ENCODE results near the gene JAML.

Gene JAML

DNA sequence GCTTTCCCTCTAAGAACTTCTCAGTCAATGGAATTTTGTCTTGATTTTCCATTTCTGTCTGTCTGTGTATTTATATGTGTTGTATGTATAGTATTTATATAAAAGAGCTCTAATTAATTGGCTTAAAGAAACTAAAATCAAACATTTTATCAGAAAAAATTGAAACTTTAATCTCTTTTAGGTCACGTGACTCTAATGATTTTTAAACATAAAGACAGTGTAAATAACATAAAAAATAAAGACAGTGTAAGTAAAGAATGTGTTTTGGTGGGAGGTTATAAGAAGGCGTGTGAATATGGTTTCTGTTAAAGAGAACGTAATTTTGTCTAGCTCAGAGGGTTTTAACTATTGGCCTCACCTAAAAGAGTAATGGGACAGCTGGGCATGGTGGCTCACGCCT is 2.4 kb downstream of the JAML start:
- DNase-seq (ENCODE audit: extremely low spot score) = no peak
- CTCF ChIA-PET = interaction anchor here (1.2 kb wide), 1 partner anchor 24 kb away, joined by 3 read pairs; no protein-coding TSS in a partner anchor
- TF ChIP-seq, protein P1, sequence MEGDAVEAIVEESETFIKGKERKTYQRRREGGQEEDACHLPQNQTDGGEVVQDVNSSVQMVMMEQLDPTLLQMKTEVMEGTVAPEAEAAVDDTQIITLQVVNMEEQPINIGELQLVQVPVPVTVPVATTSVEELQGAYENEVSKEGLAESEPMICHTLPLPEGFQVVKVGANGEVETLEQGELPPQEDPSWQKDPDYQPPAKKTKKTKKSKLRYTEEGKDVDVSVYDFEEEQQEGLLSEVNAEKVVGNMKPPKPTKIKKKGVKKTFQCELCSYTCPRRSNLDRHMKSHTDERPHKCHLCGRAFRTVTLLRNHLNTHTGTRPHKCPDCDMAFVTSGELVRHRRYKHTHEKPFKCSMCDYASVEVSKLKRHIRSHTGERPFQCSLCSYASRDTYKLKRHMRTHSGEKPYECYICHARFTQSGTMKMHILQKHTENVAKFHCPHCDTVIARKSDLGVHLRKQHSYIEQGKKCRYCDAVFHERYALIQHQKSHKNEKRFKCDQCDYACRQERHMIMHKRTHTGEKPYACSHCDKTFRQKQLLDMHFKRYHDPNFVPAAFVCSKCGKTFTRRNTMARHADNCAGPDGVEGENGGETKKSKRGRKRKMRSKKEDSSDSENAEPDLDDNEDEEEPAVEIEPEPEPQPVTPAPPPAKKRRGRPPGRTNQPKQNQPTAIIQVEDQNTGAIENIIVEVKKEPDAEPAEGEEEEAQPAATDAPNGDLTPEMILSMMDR (IDR thresholded peaks at IDR 0.05; ENCODE audit: control extremely low read depth, extremely low read depth, low read depth, missing control alignments) = no peak
- POLR2A ChIA-PET = no interaction called here

DNA sequence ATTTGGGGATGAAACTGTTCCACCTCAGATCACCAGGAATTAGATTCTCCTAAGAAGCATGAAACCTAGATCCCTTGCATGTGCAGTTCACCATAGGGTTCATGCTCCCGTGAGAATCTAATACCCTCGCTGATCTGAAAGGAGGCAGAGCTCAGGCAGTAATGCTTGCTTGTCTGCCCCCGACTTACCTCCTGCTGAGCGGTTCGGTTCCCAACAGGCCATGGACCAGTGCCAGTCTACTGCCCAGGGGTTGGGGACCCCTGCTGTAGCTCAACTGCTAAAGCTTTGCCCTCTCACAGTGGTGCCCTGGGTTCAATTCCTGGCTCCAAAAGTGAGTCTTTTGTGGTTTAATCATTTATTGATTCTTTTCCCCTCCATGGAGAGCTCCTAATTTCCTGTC is 3.4 kb downstream of the JAML start:
- ChIA-PET CTCF (interaction anchor here (2.2 kb wide), 1 partner anchor 23 kb away, joined by 9 read pairs; no protein-coding TSS in a partner anchor), POLR2A (no interaction called here)

DNA sequence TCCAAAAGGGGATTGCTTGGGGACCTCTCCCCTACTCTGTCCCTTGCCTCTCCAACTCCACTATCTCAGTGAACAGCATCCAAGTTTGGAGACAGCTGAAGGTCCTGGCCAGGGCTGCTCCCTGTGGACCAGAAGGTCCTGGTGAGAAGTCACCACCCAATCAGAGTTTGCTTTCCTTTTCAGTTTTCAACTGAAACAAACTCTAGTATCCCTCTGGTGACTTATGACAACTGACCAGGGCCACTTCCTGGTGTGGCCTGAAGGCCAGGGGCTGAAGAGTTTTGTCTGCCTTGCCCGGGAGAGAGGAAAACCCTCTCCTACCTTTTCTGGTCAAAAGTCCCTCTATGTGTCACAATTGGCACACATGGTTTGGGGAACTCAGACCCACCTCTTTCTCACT is 5.1 kb downstream of the JAML start:
- ChIA-PET CTCF (interaction anchor here (0.6 to 2.2 kb wide), 2 partner anchors 21 to 22 kb away, joined by 3 to 9 read pairs; no protein-coding TSS in a partner anchor), POLR2A (no interaction called here)

More for the DNA sequence above, 3.4 kb downstream of the JAML start:
- TF ChIP-seq, protein P1 (IDR thresholded peaks at IDR 0.05; ENCODE audit: control extremely low read depth, extremely low read depth, low read depth, missing control alignments) = no peak
- DNase-seq (ENCODE audit: extremely low spot score) = no peak

DNA sequence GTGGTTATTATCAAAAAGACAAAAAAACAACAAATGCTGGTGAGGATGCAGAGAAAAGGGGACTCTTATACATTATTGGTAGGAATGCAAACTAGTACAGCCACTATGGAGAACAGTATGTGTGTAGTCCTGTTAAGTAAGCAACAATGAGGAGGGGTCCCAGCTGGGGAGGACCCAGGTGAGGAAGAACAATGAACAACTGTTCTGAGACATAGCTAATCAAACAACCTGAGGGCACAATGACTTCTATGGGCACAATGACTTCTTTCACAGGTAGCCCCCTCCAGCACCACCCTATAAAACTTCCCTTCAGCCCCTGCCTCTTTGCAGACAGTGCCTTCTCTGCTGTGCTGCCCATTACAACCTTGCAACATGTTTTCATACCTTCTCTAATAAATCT is 5.6 kb downstream of the JAML start:
- CTCF ChIA-PET = interaction anchor here (3.5 kb wide), 1 partner anchor 21 kb away, joined by 23 read pairs; no protein-coding TSS in a partner anchor
- DNase-seq (ENCODE audit: extremely low spot score) = no peak
- TF ChIP-seq, protein P1 (IDR thresholded peaks at IDR 0.05; ENCODE audit: control extremely low read depth, extremely low read depth, low read depth, missing control alignments) = no peak
- POLR2A ChIA-PET = no interaction called here

More for the DNA sequence above, 5.1 kb downstream of the JAML start:
- no peak for DNase-seq (ENCODE audit: extremely low spot score)
- TF ChIP-seq, protein P1 (IDR thresholded peaks at IDR 0.05; ENCODE audit: control extremely low read depth, extremely low read depth, low read depth, missing control alignments) = no peak

DNA sequence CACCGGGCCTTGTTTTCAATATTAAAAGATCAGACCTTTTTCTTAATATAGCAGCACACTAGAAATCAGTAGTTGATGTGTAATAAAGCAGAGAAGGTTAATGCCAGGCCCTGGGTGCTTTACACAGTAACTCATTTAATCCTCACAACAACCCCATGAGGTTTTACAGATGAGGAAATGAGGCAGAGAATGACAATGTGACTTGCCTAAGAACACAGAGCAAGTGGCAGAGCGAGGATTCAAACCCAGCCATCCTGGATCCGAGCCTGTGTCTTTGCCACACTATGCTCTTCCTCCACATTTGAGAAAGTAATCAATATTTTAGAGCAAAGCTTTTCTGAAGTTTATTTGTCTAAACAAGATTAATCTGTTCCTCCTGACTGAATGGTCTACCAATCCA is 7.2 kb downstream of the JAML start:
- POLR2A ChIA-PET = no interaction called here
- CTCF ChIA-PET = interaction anchor here (3.5 kb wide), 1 partner anchor 19 kb away, joined by 23 read pairs; no protein-coding TSS in a partner anchor
- DNase-seq (ENCODE audit: extremely low spot score) = no peak
- TF ChIP-seq, protein P1 (IDR thresholded peaks at IDR 0.05; ENCODE audit: control extremely low read depth, extremely low read depth, low read depth, missing control alignments) = no peak

DNA sequence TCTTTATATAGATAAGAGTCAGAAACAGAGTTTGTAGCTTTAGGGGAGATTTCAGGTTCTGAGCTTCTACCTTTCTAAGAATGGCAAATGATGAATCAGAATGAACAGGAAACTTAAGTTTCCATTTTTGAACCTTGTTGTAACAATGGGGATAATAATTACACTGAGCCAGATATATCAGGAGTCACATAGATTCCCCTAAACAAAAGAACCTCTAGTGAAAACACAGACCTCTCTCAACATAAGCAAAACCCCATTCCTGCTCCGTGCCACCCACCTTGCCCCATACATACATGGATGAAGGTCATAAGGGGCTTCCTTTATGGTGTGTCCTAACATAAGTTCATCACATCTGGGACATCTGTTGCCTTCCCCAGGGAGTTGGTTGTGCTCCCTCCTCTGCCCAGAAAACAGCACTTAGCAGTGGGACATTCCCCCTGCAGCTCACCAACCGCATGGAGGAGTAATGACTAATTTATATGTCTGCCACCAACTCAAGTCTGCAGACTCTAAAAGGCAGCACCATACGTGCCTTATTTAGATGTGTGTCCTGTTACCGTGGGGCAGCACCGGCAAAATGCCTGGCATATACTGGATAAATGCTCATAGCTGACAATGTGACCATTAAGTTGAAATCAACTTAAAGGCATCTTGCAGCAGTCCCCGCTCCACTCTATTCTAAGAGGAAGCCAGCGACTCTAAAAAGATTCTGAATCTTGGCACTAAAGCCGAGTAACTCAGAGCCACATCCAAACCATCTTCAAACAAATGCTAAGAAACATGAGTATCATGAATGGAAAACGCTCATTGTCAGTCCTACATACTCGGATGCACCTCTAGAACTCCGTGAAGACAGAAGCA is 8.0 kb downstream of the JAML start:
- TF ChIP-seq, protein P1 (IDR thresholded peaks at IDR 0.05; ENCODE audit: control extremely low read depth, extremely low read depth, low read depth, missing control alignments) = peak; percentile 13
- DNase-seq (ENCODE audit: extremely low spot score) = peak; percentile 50
- POLR2A ChIA-PET = interaction anchor here (0.9 to 1.0 kb wide), 2 partner anchors 18 to 35 kb away, joined by 3 to 7 read pairs; partner anchors contain the start of gene MPZL3
- CTCF ChIA-PET = interaction anchor here (1.1 to 3.5 kb wide), 6 partner anchors 13 to 270 kb away, joined by 3 to 23 read pairs (median 4); no protein-coding TSS in a partner anchor

Measured in GM10248 (cell line).